ENCODE measurements around the gene SART3. TPM values are rescaled to one million over a fixed set of nuclear protein-coding genes. Genes with fewer than 3 reads are reported as not detected.

The SART3 gene
- 33.0 and 38.0 TPM in 2 replicates for total RNA-seq

GRCh38 chr12:108560752-108561719 lies at the start of gene SART3:
Gene SART3 (minus strand): TSS chr12:108561173. CDS start chr12:108561154, 19 bp downstream.

GRCh38 chr12:108597559-108598471 lies 36.8 kb upstream of the SART3 start, which contains the start of gene TMEM119:
Gene TMEM119 (minus strand): TSS chr12:108598084. CDS start chr12:108592383, 5,701 bp downstream.

GRCh38 chr12:108562348-108563135 lies 1.6 kb upstream of the SART3 start, which contains the start of gene ISCU:
Gene ISCU (plus strand): TSS chr12:108562596. CDS start chr12:108562623, 27 bp downstream.

GRCh38 chr12:108514973-108515814 lies 45.8 kb downstream of the SART3 start, which contains the start of gene FICD:
Gene FICD (plus strand): TSS chr12:108515277. CDS start chr12:108516973, 1,696 bp downstream.

Other genes starting within 250 kb of the SART3 start
- 0.13 TPM in 1 of 2 replicates, not detected in the other for gene CMKLR1, start 221.9 kb downstream of the SART3 start, total RNA-seq
- gene FICD, start 45.9 kb downstream of the SART3 start, total RNA-seq, result 1.8 and 5.7 TPM in 2 replicates
- gene ISCU, start 1.4 kb upstream of the SART3 start, total RNA-seq, result 72.3 and 92.7 TPM in 2 replicates
- gene TMEM119, start 36.9 kb upstream of the SART3 start, total RNA-seq, result 31.9 and 42.8 TPM in 2 replicates
- gene SELPLG, start 72.7 kb upstream of the SART3 start, total RNA-seq, result 0.26 and 2.2 TPM in 2 replicates
- gene CORO1C, start 170.3 kb upstream of the SART3 start, total RNA-seq, result 74.1 and 103 TPM in 2 replicates

Data from epithelial cell of alveolus of lung (primary cell).